Transverse colon (tissue), 4 donors: Measurements from ENCODE around the gene ZNF530. TPM values are rescaled to one million over a fixed set of nuclear protein-coding genes. Genes with fewer than 3 reads are reported as not detected.

ENCODE experiments used
- DNase-seq: peaks from one replicate; pipeline ENCODE4 v3.0.0-alpha.2; 2019
- H3K27ac ChIP-seq, 4 donors: fragments of 200-600 bp; sonication (generic); 2 replicates each; pipeline ENCODE4 v1.5.1; 2016 to 2018; ENCODE audit warnings: inconsistent platforms in 4 of 4
- H3K27me3 ChIP-seq: fragments of 200-600 bp; sonication (generic); 2 replicates; pipeline ENCODE4 v1.5.1; 2017; ENCODE audit warnings: inconsistent platforms
- H3K36me3 ChIP-seq, 4 donors: fragments of 200-600 bp; sonication (generic); 2 replicates each; pipeline ENCODE4 v1.5.1; 2017 to 2019; ENCODE audit warnings: inconsistent platforms in 4 of 4
- H3K4me1 ChIP-seq, 4 donors: fragments of 200-600 bp; sonication (generic); 2 replicates each; pipeline ENCODE4 v1.5.1; 2017 to 2020; ENCODE audit warnings: inconsistent platforms in 4 of 4
- H3K4me3 ChIP-seq, 4 donors: fragments of 200-600 bp; sonication (generic); 1 replicate in 1 of 4; 2 replicates in 3 of 4; pipeline versions ENCODE4 v1.5.1 to v1.6.1; 2017 to 2019; ENCODE audit warnings: inconsistent platforms in 4 of 4
- H3K9me3 ChIP-seq, 2 donors: fragments of 200-600 bp; sonication (generic); 2 replicates each; pipeline ENCODE4 v1.5.1; 2017 to 2019; ENCODE audit warnings: inconsistent platforms in 2 of 2
- EP300 ChIP-seq: sonication (generic); formaldehyde crosslinking; IDR thresholded peaks from one replicate; pipeline ENCODE4 v1.6.1; 2017; ENCODE audit warnings: antibody characterized with exemption, low read depth
- POLR2A ChIP-seq: fragments of 450-650 bp; IDR thresholded peaks from one replicate; pipeline ENCODE4 v1.6.1; 2016; ENCODE audit warnings: antibody characterized with exemption, mild to moderate bottlenecking, moderate library complexity
- POLR2AphosphoS5 ChIP-seq, 3 donors: sonication (generic); formaldehyde crosslinking; IDR thresholded peaks; one replicate each; pipeline ENCODE4 v1.6.1; 2016; ENCODE audit warnings: antibody characterized with exemption in 3 of 3
- WGBS, 2 donors: methylation state at CpG; one replicate each; pipeline ENCODE4 v1.1.5; 2018; ENCODE audit warnings: low coverage in 1 of 2; 5-methylcytosine and 5-hydroxymethylcytosine counted together
- in situ Hi-C, 4 donors: fragments of 200-750 bp; cut with MboI; loops; one replicate each; pipeline versions ENCODE4 v1.15.0 to v1.15.1; 2017; ENCODE audit warnings: low sequenced_read_pairs in 3 of 4, low pct_ligation_motif_present in 1 of 4, low pct_unique_long_range_greater_than_20kb in 1 of 4
- intact Hi-C: fragments of 100-400 bp; cut with DNase I; formaldehyde crosslinking; loops from one replicate; pipeline ENCODE4 v1.15.1; 2023; ENCODE audit warnings: low total_unique reads
- total RNA-seq, 4 donors: library from RNA; depleted of rRNA; stranded (reverse); fragments of >200 nt; gene quantifications; one replicate each; pipeline ENCODE4 v1.1.0, GENCODE V29; 2016
- TF ChIP-seq, protein P1 (sequence below), 5 experiments: fragments of 200-600 bp in 3 of 5; fragments of 450-650 bp in 2 of 5; sonication (generic) in 3 of 5; IDR thresholded peaks; 1 replicate in 2 of 5; 2 replicates in 3 of 5; pipeline ENCODE4 v1.5.1; 2016 to 2017; ENCODE audit warnings: antibody characterized with exemption in 5 of 5, inconsistent platforms in 3 of 5, mild to moderate bottlenecking in 2 of 5, moderate library complexity in 1 of 5

ZNF530 gene
- total RNA-seq, 4 donors from 2014 or later, result 2.4 to 4.4 TPM; not detected in 2

- TF ChIP-seq EP300 (no peak), POLR2AphosphoS5 (IDR thresholded peaks at IDR 0.05) (no peak), POLR2A (no peak)
- TF ChIP-seq, protein P1, sequence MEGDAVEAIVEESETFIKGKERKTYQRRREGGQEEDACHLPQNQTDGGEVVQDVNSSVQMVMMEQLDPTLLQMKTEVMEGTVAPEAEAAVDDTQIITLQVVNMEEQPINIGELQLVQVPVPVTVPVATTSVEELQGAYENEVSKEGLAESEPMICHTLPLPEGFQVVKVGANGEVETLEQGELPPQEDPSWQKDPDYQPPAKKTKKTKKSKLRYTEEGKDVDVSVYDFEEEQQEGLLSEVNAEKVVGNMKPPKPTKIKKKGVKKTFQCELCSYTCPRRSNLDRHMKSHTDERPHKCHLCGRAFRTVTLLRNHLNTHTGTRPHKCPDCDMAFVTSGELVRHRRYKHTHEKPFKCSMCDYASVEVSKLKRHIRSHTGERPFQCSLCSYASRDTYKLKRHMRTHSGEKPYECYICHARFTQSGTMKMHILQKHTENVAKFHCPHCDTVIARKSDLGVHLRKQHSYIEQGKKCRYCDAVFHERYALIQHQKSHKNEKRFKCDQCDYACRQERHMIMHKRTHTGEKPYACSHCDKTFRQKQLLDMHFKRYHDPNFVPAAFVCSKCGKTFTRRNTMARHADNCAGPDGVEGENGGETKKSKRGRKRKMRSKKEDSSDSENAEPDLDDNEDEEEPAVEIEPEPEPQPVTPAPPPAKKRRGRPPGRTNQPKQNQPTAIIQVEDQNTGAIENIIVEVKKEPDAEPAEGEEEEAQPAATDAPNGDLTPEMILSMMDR (IDR thresholded peaks at IDR 0.05), result no peak
- in situ Hi-C loops (no loop called here), intact Hi-C loops (no loop called here)
- Histone ChIP-seq H3K36me3 (no peaks in the 10 kb centered on the region), H3K27me3 (peaks cover 5% of the 10 kb centered on the region), H3K4me1 (no peaks in the 10 kb centered on the region), H3K4me3 (no peak overlapping the region), H3K9me3 (no peaks in the 10 kb centered on the region), H3K27ac (no peak overlapping the region)
- DNase-seq, result no peak
- WGBS, 2 donors, result 71 to 83% methylated on average over 1 of the region's 1 CpG
Measured at GRCh38 chr19:57656346-57656745, 56.7 kb downstream of the ZNF530 start.

Other genes starting within 250 kb of the ZNF530 start
- 1 to 10 TPM in 3 of 4 donors, under 1 TPM in 1; 0.40 to 4.2 (median 3.5) TPM for gene ZNF304, start 248.6 kb upstream of the ZNF530 start, total RNA-seq
- 10 to 100 TPM in 1 of 4 donors, 1 to 10 TPM in 1, not detected in 2; 8.3 to 12.5 TPM for gene TRAPPC2B, start 236.3 kb upstream of the ZNF530 start, total RNA-seq
- 1 to 10 TPM in 2 of 4 donors, under 1 TPM in 1, not detected in 1; 0.60 to 1.3 (median 1.2) TPM for gene ZNF547, start 236.3 kb upstream of the ZNF530 start, total RNA-seq
- gene ZNF548, start 210.0 kb upstream of the ZNF530 start, total RNA-seq, result 10 to 100 TPM in 2 of 4 donors, 1 to 10 TPM in 2; 4.2 to 13.1 (median 8.2) TPM
- 10 to 100 TPM; 10.6 to 53.1 (median 13.2) TPM for gene ZNF17, start 188.7 kb upstream of the ZNF530 start, total RNA-seq
- gene ZNF749, start 164.6 kb upstream of the ZNF530 start, total RNA-seq, result 10 to 100 TPM in 2 of 4 donors, 1 to 10 TPM in 1, under 1 TPM in 1; 0.75 to 19.1 (median 7.1) TPM
- 10 to 100 TPM in 1 of 4 donors, under 1 TPM in 1, not detected in 2; 0.14 to 13.8 TPM for gene VN1R1, start 142.7 kb upstream of the ZNF530 start, total RNA-seq
- gene ZNF772, start 122.3 kb upstream of the ZNF530 start, total RNA-seq, result 10 to 100 TPM in 1 of 4 donors, 1 to 10 TPM in 2, under 1 TPM in 1; 0.75 to 25.9 (median 6.0) TPM
- gene ZNF419, start 112.1 kb upstream of the ZNF530 start, total RNA-seq, result 1 to 10 TPM; 1.6 to 6.8 (median 5.1) TPM
- gene ZNF773, start 99.9 kb upstream of the ZNF530 start, total RNA-seq, result 10 to 100 TPM in 1 of 4 donors, 1 to 10 TPM in 3; 4.5 to 11.0 (median 5.9) TPM
- 1 to 10 TPM; 1.9 to 5.2 (median 4.8) TPM for gene ZNF549, start 72.5 kb upstream of the ZNF530 start, total RNA-seq
- 10 to 100 TPM in 1 of 4 donors, 1 to 10 TPM in 3; 3.4 to 41.1 (median 5.5) TPM for gene ZNF550, start 40.0 kb upstream of the ZNF530 start, total RNA-seq
- gene ZNF416, start 21.0 kb upstream of the ZNF530 start, total RNA-seq, result 10 to 100 TPM in 1 of 4 donors, 1 to 10 TPM in 3; 2.2 to 17.6 (median 3.0) TPM
- gene ZIK1, start 15.7 kb upstream of the ZNF530 start, total RNA-seq, result 1 to 10 TPM in 3 of 4 donors, under 1 TPM in 1; 0.40 to 3.3 (median 1.2) TPM
- gene ZNF134, start 14.4 kb downstream of the ZNF530 start, total RNA-seq, result 10 to 100 TPM in 3 of 4 donors, 1 to 10 TPM in 1; 1.6 to 16.8 (median 13.8) TPM
- gene ZNF211, start 33.3 kb downstream of the ZNF530 start, total RNA-seq, result 10 to 100 TPM in 3 of 4 donors, 1 to 10 TPM in 1; 5.6 to 60.1 (median 15.3) TPM
- gene ZSCAN4, start 69.0 kb downstream of the ZNF530 start, total RNA-seq, result not detected
- 10 to 100 TPM in 1 of 4 donors, 1 to 10 TPM in 3; 3.0 to 10.8 (median 7.4) TPM for gene ZNF551, start 82.1 kb downstream of the ZNF530 start, total RNA-seq
- 1 to 10 TPM; 1.1 to 2.2 (median 1.8) TPM for gene ZNF154, start 109.3 kb downstream of the ZNF530 start, total RNA-seq
- 1 to 10 TPM in 3 of 4 donors, under 1 TPM in 1; 0.60 to 7.5 (median 4.7) TPM for gene ZNF671, start 127.7 kb downstream of the ZNF530 start, total RNA-seq
- gene ZNF776, start 146.9 kb downstream of the ZNF530 start, total RNA-seq, result 100 to 1,000 TPM in 1 of 4 donors, 10 to 100 TPM in 3; 15.0 to 120 (median 16.7) TPM
- 10 to 100 TPM; 20.8 to 79.2 (median 27.3) TPM for gene ZNF586, start 169.8 kb downstream of the ZNF530 start, total RNA-seq
- gene ZNF552, start 215.0 kb downstream of the ZNF530 start, total RNA-seq, result 100 to 1,000 TPM in 1 of 4 donors, 10 to 100 TPM in 3; 41.2 to 145 (median 68.8) TPM
- 10 to 100 TPM; 16.1 to 34.4 (median 22.0) TPM for gene ZNF587B, start 230.4 kb downstream of the ZNF530 start, total RNA-seq
- gene ZNF587, start 250.0 kb downstream of the ZNF530 start, total RNA-seq, result 10 to 100 TPM; 22.4 to 61.0 (median 44.8) TPM